Gastrocnemius medialis (tissue), 4 donors: ENCODE measurements around the gene GJB4. TPM values are rescaled to one million over a fixed set of nuclear protein-coding genes. Genes with fewer than 3 reads are reported as not detected.
"Not testable (repeated sequence)": the region's sequence is repeated elsewhere in the genome, so short reads cannot be mapped to it uniquely, and the experiment has no call there.

ENCODE experiments used
- ATAC-seq, 2 donors: fragments of 150-250 bp; one replicate each; pipeline ENCODE4 v1.9.1; 2016
- DNase-seq, 2 donors: peaks; one replicate each; pipeline ENCODE4 v3.0.0-alpha.2; 2019
- H3K27ac ChIP-seq, 4 donors: fragments of 200-600 bp; sonication (generic); 1 replicate in 1 of 4; 2 replicates in 3 of 4; pipeline ENCODE4 v1.5.1; 2016 to 2018; ENCODE audit warnings: mild to moderate bottlenecking in 2 of 4, moderate library complexity in 1 of 4
- H3K27me3 ChIP-seq, 3 donors: fragments of 200-600 bp; sonication (generic) in 2 of 3; 1 replicate in 1 of 3; 2 replicates in 2 of 3; pipeline versions ENCODE4 v1.5.1 to v1.6.0; 2016 to 2019; ENCODE audit warnings: mild to moderate bottlenecking in 1 of 3, moderate library complexity in 1 of 3
- H3K36me3 ChIP-seq, 2 donors: fragments of 200-600 bp; sonication (generic) in 1 of 2; one replicate each; pipeline ENCODE4 v1.5.1; 2017 to 2018
- H3K4me1 ChIP-seq, 2 donors: fragments of 200-600 bp; sonication (generic) in 1 of 2; one replicate each; pipeline ENCODE4 v1.5.1; 2016 to 2017; ENCODE audit warnings: mild to moderate bottlenecking in 2 of 2
- H3K4me3 ChIP-seq, 4 donors: fragments of 200-600 bp; sonication (generic) in 3 of 4; 1 replicate in 1 of 4; 2 replicates in 3 of 4; pipeline ENCODE4 v1.5.1; 2016 to 2019; ENCODE audit warnings: mild to moderate bottlenecking in 2 of 4
- H3K9me3 ChIP-seq, 3 donors: fragments of 200-600 bp; sonication (generic) in 2 of 3; 1 replicate in 1 of 3; 2 replicates in 2 of 3; pipeline ENCODE4 v1.5.1; 2016 to 2019
- CTCF ChIP-seq, 5 experiments: fragments of 450-650 bp in 3 of 5; fragments of 200-600 bp in 2 of 5; sonication (generic) in 2 of 5; IDR thresholded peaks in 4 of 5; conservative IDR thresholded peaks in 1 of 5; 1 replicate in 4 of 5; 2 replicates in 1 of 5; pipeline ENCODE4 v1.5.1; 2016 to 2019; ENCODE audit warnings: antibody characterized with exemption in 5 of 5, mild to moderate bottlenecking in 3 of 5, moderate library complexity in 3 of 5
- POLR2A ChIP-seq, 2 donors: fragments of 450-650 bp; IDR thresholded peaks; one replicate each; pipeline ENCODE4 v1.6.1; 2017; ENCODE audit warnings: antibody characterized with exemption in 2 of 2, mild to moderate bottlenecking in 2 of 2, moderate library complexity in 2 of 2
- in situ Hi-C, 4 donors: fragments of 200-750 bp; cut with MboI; loops; one replicate each; pipeline versions ENCODE4 v1.15.0 to v1.8.0; 2017; ENCODE audit warnings: low sequenced_read_pairs in 4 of 4
- intact Hi-C: fragments of 100-400 bp; cut with DNase I; formaldehyde crosslinking; loops from one replicate; pipeline ENCODE4 v1.15.1; 2023; ENCODE audit warnings: low total_unique reads
- total RNA-seq, 4 donors: library from RNA; depleted of rRNA; stranded (reverse); fragments of >200 nt; gene quantifications; one replicate each; pipeline versions ENCODE4 v1.1.0 to v1.2.3, GENCODE V29; 2016

Gene GJB4
- total RNA-seq, 4 donors from 2014 or later = not detected

DNA sequence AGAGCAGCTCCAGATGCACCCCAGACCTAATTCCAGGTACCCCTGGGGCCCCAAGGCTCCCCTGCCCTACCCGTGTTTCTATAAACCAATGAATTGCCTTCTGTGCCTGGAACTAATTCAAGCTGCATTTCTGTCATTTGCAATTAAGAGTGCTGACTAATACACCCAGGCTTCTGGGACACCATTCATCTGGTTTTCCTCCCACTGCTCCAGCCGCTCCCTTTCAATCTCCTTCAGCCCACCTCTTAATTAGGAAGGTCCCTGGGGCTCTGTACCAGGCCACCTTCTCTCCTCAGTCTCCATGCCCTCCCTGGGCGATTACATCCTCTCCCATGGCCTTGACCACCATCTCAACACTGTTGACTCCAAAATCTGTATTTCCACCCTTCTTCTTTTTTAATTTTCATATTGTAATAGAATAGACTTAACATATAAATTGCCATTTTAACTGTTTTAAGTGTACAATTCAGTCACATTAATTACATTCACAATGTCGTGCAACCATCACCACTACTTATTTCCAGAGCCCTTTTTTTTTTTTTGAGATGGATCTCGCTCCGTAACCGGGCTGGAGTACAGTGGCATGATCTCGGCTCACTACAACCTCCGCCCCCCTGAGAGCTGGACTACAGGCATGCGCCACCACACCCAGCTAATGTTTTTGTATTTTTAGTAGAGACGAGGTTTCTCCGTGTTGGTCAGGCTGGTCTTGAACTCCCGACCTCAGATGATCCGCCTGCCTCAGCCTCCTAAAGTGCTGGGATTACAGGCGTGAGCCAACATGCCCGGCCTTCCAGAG is 12.2 kb downstream of the GJB4 start:
- Histone ChIP-seq H3K36me3 (no peaks in the 10 kb centered on the region), H3K27me3 (no peaks in the 10 kb centered on the region), H3K27ac (no peak overlapping the region), H3K4me3 (no peak overlapping the region), H3K4me1 (no peaks in the 10 kb centered on the region), H3K9me3 (no peaks in the 10 kb centered on the region)
- DNase-seq (no peak), ATAC-seq (no peak)
- TF ChIP-seq POLR2A (IDR thresholded peaks at IDR 0.05) (no peak), CTCF (IDR thresholded peaks at IDR 0.05 in 4 of 5, conservative IDR thresholded peaks at IDR 0.05 in 1 of 5) (no peak)
- in situ Hi-C loops (no loop called here), intact Hi-C loops (no loop called here)

GRCh38 chr1:34773114-34773513 is 13.6 kb downstream of the GJB4 start:
- in situ Hi-C loops, intact Hi-C loops, H3K4me3 ChIP-seq, H3K36me3 ChIP-seq, ATAC-seq, DNase-seq, H3K27ac ChIP-seq, H3K27me3 ChIP-seq, H3K4me1 ChIP-seq, H3K9me3 ChIP-seq: not testable (repeated sequence)

- intact Hi-C loops = no loop called here
These were observed 15.4 kb downstream of the GJB4 start for GRCh38 chr1:34774957-34775356.

DNA sequence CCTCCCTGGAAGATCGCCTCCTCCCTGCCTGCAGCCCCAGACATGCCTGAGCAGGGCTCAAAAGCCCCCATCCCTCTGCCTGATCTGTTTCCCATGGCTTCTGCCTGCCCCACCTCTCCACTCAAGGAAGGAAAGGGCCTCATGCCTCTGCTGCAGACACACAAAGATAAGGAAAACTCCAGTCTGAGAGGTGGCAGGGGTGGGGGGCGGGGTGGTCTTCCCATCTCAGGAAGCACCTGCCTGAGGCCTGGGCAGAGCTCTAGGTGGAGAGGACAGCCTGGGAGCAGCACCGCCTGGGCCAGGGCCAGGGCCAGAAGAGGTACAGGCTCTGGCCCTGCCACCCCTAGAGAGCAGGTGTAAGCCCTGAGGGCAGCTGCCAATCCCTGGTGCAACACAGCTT is 17.4 kb downstream of the GJB4 start:
- H3K27ac ChIP-seq = no peak overlapping the region
- TF ChIP-seq POLR2A (IDR thresholded peaks at IDR 0.05) (no peak), CTCF (IDR thresholded peaks at IDR 0.05 in 4 of 5, conservative IDR thresholded peaks at IDR 0.05 in 1 of 5) (no peak)
- no peak for DNase-seq
- H3K9me3 ChIP-seq = no peaks in the 10 kb centered on the region
- in situ Hi-C loops (no loop called here), intact Hi-C loops (no loop called here)
- peaks cover 28 to 36% (median 36%) of the 10 kb centered on the region in 3 donors for H3K27me3 ChIP-seq
- no peak for ATAC-seq
- H3K4me3 ChIP-seq = no peak overlapping the region
- H3K4me1 ChIP-seq = peaks cover 0 to 7% of the 10 kb centered on the region in 2 donors
- H3K36me3 ChIP-seq = no peaks in the 10 kb centered on the region

More at GRCh38 chr1:34774957-34775356, 15.4 kb downstream of the GJB4 start:
- Histone ChIP-seq H3K9me3 (no peaks in the 10 kb centered on the region), H3K27me3 (peaks cover 10 to 18% (median 17%) of the 10 kb centered on the region in 3 donors), H3K4me1 (no peaks in the 10 kb centered on the region), H3K4me3 (no peak overlapping the region), H3K27ac (no peak overlapping the region), H3K36me3 (no peaks in the 10 kb centered on the region)
- ATAC-seq = no peak
- DNase-seq = no peak
- TF ChIP-seq CTCF (IDR thresholded peaks at IDR 0.05 in 4 of 5, conservative IDR thresholded peaks at IDR 0.05 in 1 of 5) (no peak), POLR2A (IDR thresholded peaks at IDR 0.05) (no peak)
- in situ Hi-C loops = no loop called here

DNA sequence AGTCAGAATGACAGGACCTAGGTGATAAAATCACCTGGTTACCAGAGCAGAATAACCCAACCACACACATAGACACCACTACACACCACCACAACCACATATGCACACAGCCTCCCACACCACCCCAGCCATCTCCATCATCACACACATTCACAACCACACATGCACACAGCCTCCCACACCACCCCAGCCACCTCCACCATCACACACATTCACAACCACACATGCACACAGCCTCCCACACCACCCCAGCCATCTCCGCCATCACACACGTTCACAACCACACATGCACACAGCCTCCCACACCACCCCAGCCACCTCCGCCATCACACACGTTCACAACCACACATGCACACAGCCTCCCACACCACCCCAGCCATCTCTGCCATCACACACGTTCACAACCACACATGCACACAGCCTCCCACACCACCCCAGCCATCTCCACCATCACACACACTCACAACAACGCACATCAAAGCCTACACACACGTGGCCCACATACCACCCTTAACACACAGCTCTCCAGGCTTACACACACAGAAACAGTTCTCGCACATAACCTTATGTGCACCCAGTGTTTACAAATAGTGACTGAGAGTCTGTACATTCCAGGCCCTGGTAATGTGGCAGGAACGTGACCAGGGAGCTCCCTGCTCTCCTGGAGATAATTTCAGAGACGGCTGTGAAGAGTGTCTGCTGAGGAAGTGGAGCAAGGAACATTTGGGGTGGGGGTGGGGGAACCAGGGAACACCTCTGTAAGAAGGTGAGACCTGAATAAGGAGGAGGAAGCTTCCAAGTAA is 18.2 kb downstream of the GJB4 start:
- Histone ChIP-seq H3K36me3 (no peaks in the 10 kb centered on the region), H3K27me3 (peaks cover 36 to 44% (median 44%) of the 10 kb centered on the region in 3 donors), H3K4me1 (peaks cover 0 to 7% of the 10 kb centered on the region in 2 donors), H3K9me3 (no peaks in the 10 kb centered on the region), H3K27ac (no peak overlapping the region), H3K4me3 (no peak overlapping the region)
- intact Hi-C loops = no loop called here
- no peak for TF ChIP-seq CTCF (IDR thresholded peaks at IDR 0.05 in 4 of 5, conservative IDR thresholded peaks at IDR 0.05 in 1 of 5)
- no peak for TF ChIP-seq POLR2A (IDR thresholded peaks at IDR 0.05)
- ATAC-seq (no peak), DNase-seq (no peak)
- in situ Hi-C loops = no loop called here
